PC-3 (cell line): Measurements from ENCODE around the gene HSPA1A.

Experiments
- EZH2phosphoT487 ChIP-seq: fragments of 300-600 bp; sonication (generic); IDR thresholded peaks from 2 replicates; pipeline ENCODE4 v1.6.1; 2018; ENCODE audit warnings: mild to moderate bottlenecking, antibody characterized with exemption, low read length, borderline replicate concordance
- TF ChIP-seq, protein P1 (sequence below): fragments of 300-600 bp; sonication (generic); conservative IDR thresholded peaks from 2 replicates; pipeline ENCODE4 v1.5.1; 2017; ENCODE audit warnings: antibody characterized with exemption, low read depth, mild to moderate bottlenecking, low read length

DNA sequence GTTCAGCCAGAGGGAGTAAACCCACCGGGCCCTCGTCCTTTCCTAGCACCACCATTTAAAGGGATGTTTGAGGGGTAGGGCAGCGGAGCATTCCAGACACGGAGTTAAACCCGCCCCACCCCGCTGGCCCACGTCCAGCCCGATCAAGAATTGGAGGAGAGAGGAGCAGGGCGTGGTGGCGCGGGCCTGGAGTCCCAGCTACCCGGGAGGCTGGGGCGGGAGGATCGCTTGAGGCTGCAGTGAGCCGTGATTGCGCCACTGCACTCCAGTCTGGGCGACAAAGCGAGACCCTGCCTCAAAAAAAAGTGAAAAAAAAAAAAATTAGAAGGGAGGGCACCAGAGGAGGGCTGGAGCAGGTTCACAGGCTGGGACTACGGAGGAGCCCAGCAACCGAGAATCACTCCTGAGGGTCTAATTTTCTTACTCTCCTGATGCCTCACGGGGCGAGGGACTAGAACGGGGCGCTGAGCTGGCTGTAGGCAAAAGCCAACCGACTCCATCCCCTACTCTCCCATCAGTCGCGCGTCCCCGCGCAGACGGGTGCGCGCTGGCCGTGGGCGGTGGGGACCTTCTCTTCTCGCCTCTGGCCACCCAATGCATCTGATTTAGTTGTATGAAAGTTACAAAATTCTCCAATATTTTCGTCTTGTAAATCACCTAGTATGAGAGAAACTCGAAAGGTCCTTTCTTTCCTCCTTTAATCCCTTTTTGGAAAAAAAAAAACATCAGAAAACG lies 6.1 kb downstream of the HSPA1A start:
- no peak for TF ChIP-seq EZH2phosphoT487
- TF ChIP-seq, protein P1, sequence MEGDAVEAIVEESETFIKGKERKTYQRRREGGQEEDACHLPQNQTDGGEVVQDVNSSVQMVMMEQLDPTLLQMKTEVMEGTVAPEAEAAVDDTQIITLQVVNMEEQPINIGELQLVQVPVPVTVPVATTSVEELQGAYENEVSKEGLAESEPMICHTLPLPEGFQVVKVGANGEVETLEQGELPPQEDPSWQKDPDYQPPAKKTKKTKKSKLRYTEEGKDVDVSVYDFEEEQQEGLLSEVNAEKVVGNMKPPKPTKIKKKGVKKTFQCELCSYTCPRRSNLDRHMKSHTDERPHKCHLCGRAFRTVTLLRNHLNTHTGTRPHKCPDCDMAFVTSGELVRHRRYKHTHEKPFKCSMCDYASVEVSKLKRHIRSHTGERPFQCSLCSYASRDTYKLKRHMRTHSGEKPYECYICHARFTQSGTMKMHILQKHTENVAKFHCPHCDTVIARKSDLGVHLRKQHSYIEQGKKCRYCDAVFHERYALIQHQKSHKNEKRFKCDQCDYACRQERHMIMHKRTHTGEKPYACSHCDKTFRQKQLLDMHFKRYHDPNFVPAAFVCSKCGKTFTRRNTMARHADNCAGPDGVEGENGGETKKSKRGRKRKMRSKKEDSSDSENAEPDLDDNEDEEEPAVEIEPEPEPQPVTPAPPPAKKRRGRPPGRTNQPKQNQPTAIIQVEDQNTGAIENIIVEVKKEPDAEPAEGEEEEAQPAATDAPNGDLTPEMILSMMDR = no peak
